NCI-H1048 (cell line): ENCODE measurements around the gene SNAPIN.
"Not testable (repeated sequence)": the region's sequence is repeated elsewhere in the genome, so short reads cannot be mapped to it uniquely, and the experiment has no call there.

Source experiments
- DNase-seq: peaks from one replicate; lab custom pipeline; 2025; lab: John Stamatoyannopoulos, UW

SNAPIN gene

GRCh38 chr1:153626904-153627714, 31.4 kb upstream of the SNAPIN start, which contains the start of gene S100A13:
Gene S100A13, minus strand, starts transcription at chr1:153627505. Its CDS starts 1,033 bp downstream, at chr1:153626472.
- DNase-seq: peak; percentile 40

- DNase-seq: no peak
These were observed 30.5 kb upstream of the SNAPIN start, which contains the start of gene S100A1 for GRCh38 chr1:153627715-153628626. Gene S100A1, plus strand, starts transcription at chr1:153628434. Its CDS starts 2,088 bp downstream, at chr1:153630522.

GRCh38 chr1:153628638-153629342, 29.7 kb upstream of the SNAPIN start:
- DNase-seq: no peak

GRCh38 chr1:153629343-153629665, 29.2 kb upstream of the SNAPIN start:
- DNase-seq: no peak

DNA sequence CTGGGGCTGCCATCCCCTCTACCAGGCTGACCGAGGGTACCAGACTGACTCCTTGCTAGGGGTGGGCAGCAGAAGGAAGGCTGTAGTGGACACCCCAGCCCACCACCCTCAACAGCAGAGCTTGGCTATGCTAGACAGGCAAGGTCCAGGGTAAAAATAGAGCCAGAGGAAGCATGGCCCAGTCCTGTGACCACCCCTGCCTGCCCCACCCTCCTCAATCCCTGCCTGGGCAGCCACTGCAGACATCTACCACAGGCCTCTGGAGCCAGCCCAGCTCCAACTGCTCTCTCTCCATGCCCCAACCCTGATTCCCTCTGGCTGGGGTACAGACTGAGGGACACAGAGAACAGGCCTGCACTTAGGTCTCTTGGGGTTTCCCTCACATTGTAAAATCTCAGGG, 28.5 kb upstream of the SNAPIN start:
- DNase-seq: no peak

DNA sequence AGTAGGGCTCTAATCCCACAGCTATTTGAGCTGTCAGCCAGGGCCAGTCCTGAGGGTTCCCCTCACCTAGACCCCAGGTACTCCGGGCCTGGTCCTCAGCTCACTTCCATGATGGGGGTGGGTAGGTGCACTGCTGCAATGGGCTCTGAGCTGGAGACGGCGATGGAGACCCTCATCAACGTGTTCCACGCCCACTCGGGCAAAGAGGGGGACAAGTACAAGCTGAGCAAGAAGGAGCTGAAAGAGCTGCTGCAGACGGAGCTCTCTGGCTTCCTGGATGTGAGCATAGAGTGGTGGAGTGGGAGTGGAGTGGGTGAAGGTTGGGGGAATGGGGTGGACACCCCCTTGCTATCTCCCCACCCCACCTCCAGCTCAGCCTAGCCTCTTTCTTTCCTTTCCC, 28.1 kb upstream of the SNAPIN start:
- DNase-seq: no peak

GRCh38 chr1:153631047-153632022, 27.2 kb upstream of the SNAPIN start:
- no peak for DNase-seq

DNA sequence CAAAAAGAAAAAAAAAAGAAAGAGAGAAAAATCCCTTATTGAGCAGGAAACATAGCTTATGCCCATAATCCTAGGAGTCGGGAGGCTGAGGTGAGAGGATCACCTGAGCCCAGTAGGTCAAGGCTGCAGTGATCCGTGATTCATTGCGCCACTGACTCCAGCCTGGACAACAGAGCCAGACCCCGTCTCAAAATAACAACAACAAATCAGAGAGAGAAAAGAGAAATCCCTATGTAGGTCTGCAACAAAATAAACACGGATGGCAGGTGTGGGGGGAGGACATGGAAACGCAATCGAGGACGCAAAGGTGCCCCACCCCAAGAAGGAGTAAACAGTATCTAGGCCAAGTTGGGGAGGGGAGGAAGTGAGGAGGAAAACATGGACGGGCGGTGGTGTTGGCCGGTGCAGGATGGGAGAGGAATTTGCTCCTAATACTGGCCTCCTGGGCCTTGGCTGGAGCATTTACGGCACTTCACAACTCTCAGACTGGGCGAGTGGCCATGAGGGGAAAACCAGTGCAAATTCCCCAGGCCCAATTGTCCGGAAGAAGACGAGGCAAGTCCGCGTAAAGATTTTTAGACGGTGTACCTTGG, 25.2 kb upstream of the SNAPIN start:
- no peak for DNase-seq

- peak; percentile 96 for DNase-seq
These were observed 24.5 kb upstream of the SNAPIN start, which contains the start of gene CHTOP for GRCh38 chr1:153633754-153634665. Gene CHTOP, plus strand, starts transcription at chr1:153634066. Its CDS starts 2,523 bp downstream, at chr1:153636589.

DNA sequence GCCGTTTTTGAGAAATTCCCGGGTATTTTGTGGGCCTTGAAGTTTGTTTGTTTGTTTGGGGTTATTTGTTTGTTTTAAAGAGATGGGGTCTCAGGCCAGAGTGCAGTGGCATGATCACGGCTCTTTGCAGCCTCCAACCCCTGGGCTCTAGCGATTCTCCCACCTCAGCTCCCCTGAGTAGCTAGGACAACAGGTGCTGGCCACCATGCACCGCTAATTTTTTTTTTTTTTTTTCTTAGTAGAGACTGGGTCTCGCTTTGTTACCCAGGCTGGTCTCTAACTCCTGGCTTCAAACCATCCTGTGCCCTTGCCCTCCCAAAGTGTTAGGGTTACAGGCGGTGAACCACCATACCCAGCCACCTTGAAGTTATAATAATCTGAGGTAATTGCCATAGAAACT, 22.6 kb upstream of the SNAPIN start:
- DNase-seq: no peak

DNA sequence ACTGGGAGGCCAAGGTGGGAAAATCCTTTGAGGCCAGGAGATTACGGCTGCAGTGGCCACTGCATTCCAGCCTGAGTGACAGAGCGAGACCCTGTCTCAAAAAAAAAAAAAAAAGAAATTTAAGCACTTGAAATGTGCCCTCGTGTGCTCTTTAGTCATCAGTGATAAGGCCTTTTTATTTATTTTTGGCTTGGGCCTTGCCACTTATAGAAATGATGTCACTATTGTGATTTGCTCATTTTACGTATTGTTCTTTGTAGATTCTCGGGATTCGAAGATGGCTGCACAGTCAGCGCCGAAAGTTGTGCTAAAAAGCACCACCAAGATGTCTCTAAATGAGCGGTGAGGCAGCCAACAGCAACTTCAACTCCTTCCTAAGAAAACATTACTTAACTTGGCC, 22.2 kb upstream of the SNAPIN start:
- no peak for DNase-seq

GRCh38 chr1:153638261-153638660, 20.2 kb upstream of the SNAPIN start:
- no peak for DNase-seq

DNA sequence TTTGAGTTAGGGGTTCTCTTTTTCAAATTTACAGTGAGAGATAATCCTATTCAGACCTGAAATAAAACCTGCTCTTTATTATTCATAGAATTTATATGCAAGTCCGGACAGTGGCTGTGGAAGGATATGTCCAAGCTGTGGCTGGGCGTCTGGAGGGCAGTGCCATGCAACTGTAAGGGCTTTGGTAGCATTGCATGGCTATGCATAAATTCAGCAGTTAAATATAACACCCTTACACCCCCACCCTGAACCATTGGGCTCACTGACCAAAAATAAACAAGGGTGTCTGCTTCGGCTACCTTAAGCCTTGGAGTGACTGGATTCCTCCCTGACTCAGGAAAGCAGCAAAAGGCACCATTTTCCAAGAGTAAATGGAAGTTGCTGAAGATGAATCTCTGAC, 19.2 kb upstream of the SNAPIN start:
- no peak for DNase-seq

DNA sequence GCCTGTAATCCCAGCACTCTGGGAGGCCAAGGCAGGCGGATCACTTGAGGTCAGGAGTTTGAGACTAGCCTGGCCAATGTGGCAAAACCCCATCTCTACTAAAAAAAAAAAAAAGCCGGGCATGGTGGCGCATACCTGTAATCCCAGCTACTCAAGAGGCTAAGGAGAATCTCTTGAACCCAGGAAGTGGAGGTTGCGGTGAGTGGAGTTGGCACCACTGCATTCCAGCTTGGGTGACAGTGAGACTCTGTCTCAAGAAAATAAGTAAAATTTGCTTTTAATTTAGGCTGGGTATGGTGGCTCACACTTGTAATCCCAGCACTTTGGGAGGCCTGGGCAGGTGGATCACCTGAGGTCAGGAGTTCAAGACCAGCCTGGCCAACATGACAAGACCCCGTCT, 18.3 kb upstream of the SNAPIN start:
- not testable (repeated sequence) for DNase-seq

- no peak for DNase-seq
These were observed 17.6 kb upstream of the SNAPIN start for GRCh38 chr1:153640861-153641260.

DNA sequence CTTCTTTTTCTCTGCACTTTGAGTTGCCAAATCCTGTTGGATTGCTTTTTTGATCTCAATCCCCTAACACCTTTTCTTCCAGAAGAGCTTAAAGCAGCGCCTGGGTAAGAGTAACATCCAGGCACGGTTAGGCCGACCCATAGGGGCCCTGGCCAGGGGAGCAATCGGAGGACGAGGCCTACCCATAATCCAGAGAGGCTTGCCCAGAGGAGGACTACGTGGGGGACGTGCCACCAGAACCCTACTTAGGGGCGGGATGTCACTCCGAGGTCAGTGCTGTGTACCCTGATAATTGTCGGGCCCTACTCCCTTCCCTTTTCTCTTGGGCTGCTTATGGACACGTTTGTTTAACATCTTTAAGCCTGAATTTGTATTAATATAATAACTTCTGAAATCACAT, 16.3 kb upstream of the SNAPIN start:
- DNase-seq: no peak

DNA sequence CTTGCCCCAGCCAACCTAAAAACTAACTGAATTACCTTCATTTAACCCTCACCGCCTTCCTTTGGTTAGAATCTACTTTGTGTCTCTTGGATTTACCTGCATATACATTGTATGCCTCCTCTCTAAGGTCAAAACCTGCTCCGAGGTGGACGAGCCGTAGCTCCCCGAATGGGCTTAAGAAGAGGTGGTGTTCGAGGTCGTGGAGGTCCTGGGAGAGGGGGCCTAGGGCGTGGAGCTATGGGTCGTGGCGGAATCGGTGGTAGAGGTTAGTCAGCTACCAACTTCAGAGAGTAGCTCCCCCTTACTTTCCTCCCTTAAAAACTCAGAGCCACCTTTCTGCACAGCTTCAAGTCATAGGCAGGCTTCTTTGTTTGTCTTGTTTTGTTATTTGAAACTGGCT, 15.4 kb upstream of the SNAPIN start:
- DNase-seq: no peak

DNA sequence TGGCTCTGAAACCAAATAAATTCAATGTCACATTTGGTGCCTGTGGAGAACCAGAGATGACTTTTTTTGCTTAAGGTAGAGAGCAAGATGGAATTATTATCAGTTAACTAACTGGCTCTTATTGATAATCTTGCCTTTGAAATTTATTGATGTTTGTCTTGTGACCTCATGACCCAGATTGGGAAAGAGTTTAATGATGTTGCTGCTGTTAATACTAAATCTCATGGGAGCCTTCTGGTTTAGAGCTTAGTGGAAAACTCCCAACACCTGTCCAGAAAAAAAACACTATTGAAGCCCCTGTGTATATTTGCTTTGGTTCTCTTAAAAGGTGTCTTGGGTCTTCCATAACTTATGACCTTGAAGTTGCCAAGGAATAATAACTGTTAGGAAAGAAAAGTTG, 14.7 kb upstream of the SNAPIN start:
- no peak for DNase-seq

GRCh38 chr1:153646672-153647345, 11.7 kb upstream of the SNAPIN start:
- DNase-seq: no peak
